GM12865 (cell line): ENCODE results near the gene CFHR2.
"Not testable (repeated sequence)": the region's sequence is repeated elsewhere in the genome, so short reads cannot be mapped to it uniquely, and the experiment has no call there.

Source experiments
- DNase-seq: peaks from one replicate; pipeline ENCODE4 v3.0.0; 2010; ENCODE audit warnings: low read depth
- H3K4me3 ChIP-seq: 2 replicates; pipeline ENCODE4 v1.5.1; 2011; ENCODE audit warnings: mild to moderate bottlenecking, low read depth, low read length, control low read depth
- TF ChIP-seq, protein P1 (sequence below): IDR thresholded peaks from 2 replicates; pipeline ENCODE4 v1.5.1; 2011; ENCODE audit warnings: low read length, control low read depth, low read depth, inconsistent platforms; ENCODE audit not compliant: insufficient read depth; ENCODE audit errors: missing control alignments

The CFHR2 gene

DNA sequence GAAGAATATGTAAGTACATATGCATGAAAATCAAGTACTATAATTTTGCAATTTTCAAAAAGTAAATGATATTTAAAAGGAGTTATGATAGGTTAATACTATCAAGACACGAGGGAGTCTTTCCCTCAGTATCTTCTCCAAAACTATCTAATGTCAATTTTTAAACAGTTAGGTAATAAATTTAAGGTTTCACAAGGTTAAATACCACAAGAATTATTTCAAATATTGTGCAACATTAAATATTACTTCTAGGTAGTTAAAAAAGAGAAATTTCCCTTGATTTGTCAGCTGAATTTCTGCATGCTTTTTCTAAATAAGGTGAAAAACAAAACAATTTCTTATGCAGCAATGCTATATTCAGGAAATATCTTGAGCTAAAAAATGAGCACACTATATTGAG, 37.3 kb downstream of the CFHR2 start:
- TF ChIP-seq, protein P1, sequence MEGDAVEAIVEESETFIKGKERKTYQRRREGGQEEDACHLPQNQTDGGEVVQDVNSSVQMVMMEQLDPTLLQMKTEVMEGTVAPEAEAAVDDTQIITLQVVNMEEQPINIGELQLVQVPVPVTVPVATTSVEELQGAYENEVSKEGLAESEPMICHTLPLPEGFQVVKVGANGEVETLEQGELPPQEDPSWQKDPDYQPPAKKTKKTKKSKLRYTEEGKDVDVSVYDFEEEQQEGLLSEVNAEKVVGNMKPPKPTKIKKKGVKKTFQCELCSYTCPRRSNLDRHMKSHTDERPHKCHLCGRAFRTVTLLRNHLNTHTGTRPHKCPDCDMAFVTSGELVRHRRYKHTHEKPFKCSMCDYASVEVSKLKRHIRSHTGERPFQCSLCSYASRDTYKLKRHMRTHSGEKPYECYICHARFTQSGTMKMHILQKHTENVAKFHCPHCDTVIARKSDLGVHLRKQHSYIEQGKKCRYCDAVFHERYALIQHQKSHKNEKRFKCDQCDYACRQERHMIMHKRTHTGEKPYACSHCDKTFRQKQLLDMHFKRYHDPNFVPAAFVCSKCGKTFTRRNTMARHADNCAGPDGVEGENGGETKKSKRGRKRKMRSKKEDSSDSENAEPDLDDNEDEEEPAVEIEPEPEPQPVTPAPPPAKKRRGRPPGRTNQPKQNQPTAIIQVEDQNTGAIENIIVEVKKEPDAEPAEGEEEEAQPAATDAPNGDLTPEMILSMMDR = no peak
- DNase-seq = no peak
- H3K4me3 ChIP-seq = no peak overlapping the region

DNA sequence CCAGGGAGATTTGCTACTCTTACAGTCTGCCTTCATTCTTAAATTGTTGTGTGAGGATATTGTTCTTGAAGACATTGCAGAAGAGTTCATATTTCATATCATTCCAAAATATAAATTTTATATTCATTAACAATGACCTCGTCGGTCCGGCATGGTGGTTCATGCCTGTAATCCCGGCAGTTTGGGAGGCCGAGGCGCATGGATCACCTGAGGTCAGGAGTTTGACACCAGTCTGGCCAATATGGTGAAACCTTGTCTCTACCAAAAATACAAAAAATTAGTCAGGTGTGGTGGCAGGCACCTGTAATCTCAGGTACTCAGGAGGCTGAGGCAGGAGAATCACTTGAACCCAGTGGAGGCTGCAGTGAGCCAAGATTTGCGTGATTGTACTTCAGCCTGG, 38.7 kb downstream of the CFHR2 start:
- H3K4me3 ChIP-seq, DNase-seq: not testable (repeated sequence)

DNA sequence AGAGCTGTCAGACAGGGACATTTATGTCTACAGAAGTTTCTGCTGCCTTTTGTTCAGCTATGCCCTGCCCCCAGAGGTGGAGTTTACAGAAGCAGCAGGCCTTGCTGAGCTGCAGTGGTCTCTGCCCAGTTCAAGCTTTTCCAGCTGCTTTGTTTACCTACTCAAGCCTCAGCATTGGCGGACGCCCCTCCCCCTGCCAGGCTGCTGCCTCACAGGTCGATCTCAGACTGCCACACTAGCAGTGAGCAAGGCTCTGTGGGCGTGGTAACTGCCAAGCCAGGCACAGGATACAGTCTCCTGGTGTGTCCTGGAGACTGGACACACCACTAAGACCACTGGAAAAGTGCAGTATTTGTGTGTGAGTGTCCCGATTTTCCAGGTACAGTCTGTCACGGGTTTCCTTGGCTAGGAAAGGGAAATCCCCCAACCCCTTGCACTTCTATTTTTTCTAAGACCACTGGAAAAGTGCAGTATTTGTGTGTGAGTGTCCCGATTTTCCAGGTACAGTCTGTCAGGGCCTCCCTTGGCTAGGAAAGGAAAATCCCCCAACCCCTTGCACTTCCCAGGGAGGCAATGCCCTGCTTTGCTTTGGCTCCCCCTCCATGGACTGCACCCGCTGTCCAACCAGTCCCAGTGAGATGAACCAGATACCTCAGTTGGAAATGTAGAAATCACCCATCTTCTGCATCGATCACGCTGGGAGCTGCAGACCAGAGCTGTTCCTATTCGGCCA, 48.5 kb downstream of the CFHR2 start:
- DNase-seq, H3K4me3 ChIP-seq: not testable (repeated sequence)

DNA sequence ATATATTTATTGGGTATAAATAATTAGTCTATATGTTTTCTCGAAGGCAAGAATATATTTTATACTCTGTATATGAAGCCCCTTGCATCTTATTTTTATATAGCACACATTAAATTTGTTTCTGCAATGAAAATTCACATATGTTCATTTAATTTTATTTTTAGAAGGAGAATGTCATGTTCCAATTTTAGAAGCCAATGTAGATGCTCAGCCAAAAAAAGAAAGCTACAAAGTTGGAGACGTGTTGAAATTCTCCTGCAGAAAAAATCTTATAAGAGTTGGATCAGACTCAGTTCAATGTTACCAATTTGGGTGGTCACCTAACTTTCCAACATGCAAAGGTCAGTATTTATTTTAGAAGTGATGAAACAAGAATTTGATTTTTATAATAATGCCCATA, 50.4 kb downstream of the CFHR2 start:
- TF ChIP-seq, protein P1 = no peak

DNA sequence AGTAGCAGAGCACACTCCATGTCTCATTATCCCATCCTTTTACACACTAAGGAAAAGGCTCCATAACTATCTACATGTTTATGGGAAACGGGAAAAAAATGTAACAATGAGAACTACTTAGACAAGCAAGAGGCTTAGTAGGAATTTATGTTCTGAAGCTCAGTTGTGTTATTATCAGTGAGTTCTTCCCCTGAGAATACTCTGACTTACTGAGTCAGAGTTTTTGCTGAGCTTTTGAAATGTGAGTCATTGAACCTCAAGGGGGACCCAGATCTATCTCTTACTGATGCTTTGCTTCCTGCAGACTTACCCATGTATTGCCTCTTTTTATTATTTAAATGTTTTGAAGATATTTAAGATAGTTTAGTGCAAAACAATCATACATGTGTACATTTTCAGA, 53.9 kb downstream of the CFHR2 start:
- H3K4me3 ChIP-seq = no peak overlapping the region
- no peak for DNase-seq
- TF ChIP-seq, protein P1 = no peak

More for the DNA sequence above, 50.4 kb downstream of the CFHR2 start:
- DNase-seq = no peak
- H3K4me3 ChIP-seq = no peak overlapping the region

DNA sequence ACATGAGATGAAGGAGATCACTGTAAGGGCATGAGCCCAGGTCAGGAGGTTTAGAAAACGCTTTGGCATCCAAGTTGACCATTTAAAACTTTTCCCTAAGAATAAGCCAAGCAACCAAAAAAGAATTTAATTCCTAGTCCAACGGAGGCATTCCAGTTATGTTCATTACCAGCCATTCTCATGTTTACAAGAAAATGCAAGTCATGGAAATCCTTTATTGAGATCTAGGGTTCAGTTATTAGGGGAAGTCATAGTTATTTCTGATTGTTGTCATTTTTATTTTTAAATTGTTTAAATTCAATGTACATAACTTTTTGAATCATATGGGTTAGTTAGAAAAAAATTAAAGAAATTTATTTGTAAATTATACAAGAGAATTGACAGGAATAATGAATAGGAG, 58.3 kb downstream of the CFHR2 start:
- no peak overlapping the region for H3K4me3 ChIP-seq
- TF ChIP-seq, protein P1 = no peak
- DNase-seq = no peak

DNA sequence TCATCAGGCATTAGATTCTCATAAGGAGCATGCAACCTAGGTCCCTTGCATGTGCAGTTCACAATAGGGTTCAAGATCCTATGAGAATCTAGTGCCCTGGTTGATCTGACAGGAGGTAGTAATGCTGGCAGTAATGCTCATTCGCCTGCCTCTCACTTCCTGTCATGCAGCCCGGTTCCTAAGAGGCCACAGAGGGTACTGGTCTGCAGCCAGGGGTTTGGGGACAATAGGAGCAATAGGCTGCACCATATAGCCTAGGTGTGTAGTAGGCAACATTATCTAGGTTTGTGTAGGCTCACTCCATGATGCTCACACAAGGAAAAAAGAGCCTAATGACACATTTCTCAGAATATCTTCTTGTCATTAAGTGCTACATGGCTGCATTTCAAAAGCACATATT, 59.6 kb downstream of the CFHR2 start:
- no peak overlapping the region for H3K4me3 ChIP-seq
- TF ChIP-seq, protein P1 = no peak
- DNase-seq = no peak

DNA sequence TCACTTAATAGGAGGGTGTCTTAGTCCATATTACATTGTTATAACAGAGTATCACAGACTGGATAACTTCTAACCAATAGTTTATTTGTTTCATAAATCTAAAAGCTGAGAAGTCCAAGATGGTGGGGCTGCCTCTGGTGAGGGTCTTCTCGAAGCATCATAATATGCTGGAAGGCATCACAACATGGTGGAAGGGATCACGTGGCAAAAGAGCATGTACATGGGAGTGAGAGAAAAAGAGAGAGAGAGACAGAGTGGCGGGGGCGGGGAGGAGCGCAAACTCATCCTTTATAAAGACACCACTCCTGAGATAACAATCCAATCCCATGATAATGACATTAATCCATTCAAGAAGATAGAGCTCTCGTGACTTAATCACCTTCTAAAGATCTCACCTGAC, 65.3 kb downstream of the CFHR2 start:
- DNase-seq = no peak
- TF ChIP-seq, protein P1 = no peak
- H3K4me3 ChIP-seq = no peak overlapping the region
